GM08714 (cell line): ENCODE results near the gene DUSP14.
"Not testable (repeated sequence)": the region's sequence is repeated elsewhere in the genome, so short reads cannot be mapped to it uniquely, and the experiment has no call there.

Experiments
- H3K4me3 ChIP-seq: fragments of 200-500 bp; sonication (Bioruptor generic); 2 replicates; pipeline ENCODE4 v1.5.1; 2014; ENCODE audit warnings: mild to moderate bottlenecking, low read length, inconsistent platforms
- ZNF274 ChIP-seq: IDR thresholded peaks from 2 replicates; pipeline ENCODE4 v1.6.1; 2012; ENCODE audit warnings: mild to moderate bottlenecking, low read depth, low read length

DUSP14 gene

DNA sequence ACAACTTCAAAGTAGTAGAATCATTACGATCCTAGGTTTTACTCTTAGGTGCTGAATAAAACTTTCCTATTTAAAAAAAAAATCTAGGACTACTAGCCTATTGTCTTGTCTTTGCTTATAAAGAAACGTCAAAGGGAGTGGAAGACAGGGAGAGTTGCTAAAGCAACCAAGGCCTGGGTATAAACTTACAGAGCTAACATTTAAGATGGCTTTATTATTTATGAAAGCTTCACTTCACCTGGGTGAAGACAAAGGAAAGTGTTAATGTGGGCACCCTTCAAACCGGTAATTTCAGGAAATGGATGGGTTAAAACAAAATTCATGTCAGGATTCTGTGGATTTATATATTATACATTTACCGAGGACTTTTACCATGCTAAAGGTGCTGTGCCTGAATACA lies 2.5 kb downstream of the DUSP14 start:
- H3K4me3 ChIP-seq, result no peak overlapping the region
- TF ChIP-seq ZNF274, result no peak

DNA sequence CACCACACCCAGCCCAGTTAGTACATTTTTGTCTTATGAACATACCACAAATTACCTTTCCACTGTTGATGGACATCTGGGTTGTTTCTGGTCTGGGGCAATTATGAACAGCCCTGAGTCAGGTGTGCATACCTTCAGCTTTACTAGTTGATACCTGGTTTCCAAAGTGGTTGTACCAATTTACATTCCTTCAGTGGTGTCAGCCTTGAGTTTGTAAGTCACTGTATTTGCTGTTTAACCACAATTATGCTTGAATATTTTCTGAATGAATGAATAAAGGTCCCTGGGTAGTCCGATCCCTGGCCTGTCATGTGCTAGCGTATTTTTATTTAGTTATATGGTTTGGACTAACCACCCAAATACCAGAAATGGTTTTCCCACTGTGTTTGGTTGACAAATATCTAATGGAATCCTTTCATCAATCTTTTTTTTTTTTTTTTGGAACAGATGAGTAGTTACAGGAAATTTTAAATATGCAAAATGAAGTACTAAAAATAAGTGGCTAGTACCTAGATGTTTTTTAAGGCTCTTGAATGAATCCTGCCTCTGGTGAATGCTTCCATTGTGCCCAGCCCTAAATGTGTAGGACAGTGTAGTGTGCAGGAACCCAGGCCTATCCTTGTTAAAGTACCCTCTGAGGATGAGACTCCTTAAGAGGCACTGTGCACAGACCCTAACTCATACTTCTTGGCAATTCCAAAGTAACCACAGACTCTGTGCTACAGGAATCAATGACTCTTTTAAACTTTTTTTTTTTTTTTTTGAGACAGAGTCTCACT lies 3.7 kb downstream of the DUSP14 start:
- no peak overlapping the region for H3K4me3 ChIP-seq
- no peak for TF ChIP-seq ZNF274

DNA sequence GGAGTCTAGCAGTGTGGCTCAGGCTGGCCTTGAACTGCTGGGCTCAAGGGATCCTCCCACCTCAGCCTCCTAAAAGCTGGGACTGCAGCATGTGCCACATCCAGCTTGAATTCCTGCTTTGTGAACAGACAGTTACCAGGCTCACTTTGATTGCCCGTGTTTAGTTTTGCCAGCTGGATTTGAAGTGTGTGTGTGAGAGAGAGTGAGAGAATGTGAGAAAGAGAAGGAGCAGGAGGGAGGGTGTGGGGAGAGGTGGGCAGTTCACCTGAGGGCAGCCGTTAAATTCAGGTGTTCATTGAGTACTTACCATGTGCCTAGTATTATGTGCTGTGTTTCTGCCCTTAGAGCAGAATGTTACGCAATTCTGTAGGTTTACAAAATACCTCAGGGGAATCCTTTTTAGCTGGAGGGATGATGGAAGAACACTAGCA lies 4.7 kb downstream of the DUSP14 start:
- no peak for TF ChIP-seq ZNF274
- no peak overlapping the region for H3K4me3 ChIP-seq

DNA sequence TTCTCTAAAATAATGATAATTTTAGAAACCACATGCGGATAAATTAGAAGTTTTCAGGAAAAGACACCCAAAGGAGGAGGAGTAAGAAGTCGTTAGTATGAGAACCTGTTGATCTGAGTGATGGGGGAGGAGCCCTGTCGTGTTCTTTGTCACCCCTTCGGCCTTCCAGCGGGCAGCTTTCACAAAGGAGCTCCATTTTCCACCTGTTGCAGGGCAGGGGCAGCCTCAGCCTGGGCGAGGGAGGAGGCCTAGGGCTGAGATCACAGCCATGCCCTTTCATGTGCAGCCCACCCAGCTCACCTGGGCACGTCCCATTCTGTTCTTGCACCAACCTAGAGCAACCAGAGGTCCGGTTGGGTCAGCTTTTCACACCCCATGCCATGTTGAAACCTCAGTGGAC lies 5.3 kb downstream of the DUSP14 start:
- H3K4me3 ChIP-seq, result no peak overlapping the region
- no peak for TF ChIP-seq ZNF274

DNA sequence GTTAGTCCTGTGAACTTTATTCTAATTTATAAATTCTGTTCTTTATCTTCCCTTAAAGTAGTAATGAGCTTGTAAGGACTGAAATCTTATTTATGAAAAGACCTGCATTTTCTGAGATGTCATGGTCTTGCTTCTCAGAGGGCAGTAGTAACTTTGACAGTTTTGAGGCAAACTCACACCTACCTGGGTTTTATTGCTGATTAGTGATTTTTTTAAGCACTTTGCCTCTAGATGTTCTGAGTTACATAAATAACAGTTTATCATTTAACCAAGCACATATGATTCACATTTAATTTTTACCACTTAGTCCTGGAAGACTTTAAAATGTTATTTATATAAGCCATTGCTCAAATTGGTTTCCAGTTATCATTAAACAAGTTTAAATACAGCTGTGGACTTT lies 10.7 kb downstream of the DUSP14 start:
- H3K4me3 ChIP-seq, result no peak overlapping the region
- TF ChIP-seq ZNF274, result no peak

DNA sequence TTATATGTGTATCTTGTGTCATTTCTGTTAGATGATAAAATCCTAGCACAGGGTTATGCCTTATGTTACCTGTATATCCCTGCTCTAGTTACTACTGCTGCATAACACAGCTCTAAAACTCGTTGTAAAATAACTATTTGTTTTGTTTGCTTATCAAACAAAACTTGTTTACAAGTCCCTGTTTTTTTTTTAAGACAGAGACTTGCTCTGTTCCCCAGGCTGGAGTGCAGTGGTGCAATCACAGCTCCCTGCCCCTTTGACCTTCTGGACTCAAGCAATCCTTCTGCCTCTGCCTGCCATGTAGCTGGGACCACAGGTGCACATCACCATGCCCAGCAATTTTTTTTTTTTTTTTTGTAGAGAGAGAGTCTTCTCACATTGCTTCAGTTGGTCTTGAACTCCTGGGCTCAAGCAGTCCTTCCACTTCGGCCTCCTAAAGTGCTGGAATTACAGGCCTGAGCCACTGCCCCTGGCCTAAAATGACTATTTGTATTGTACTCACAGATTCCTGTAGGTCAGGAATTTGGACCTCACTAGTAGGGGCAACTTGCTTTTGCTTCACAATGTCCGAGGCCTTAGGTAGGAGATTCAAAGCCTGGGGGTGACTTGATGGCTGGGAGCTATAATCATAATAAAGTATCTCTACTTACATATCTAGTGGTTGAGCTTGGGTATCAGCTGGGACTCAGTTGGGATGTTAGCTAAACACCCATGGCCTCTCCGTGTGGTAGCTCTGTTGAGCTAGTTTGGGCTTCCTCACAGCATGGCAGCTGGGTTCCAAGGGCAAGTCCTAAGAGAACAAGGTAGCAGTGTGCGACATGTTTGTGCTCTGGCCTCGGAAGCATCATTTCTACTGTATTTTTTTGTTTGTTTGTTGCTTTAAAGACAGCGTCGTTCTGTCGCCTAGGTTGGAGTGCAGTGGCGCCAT lies 12.6 kb downstream of the DUSP14 start:
- TF ChIP-seq ZNF274, result no peak
- no peak overlapping the region for H3K4me3 ChIP-seq

DNA sequence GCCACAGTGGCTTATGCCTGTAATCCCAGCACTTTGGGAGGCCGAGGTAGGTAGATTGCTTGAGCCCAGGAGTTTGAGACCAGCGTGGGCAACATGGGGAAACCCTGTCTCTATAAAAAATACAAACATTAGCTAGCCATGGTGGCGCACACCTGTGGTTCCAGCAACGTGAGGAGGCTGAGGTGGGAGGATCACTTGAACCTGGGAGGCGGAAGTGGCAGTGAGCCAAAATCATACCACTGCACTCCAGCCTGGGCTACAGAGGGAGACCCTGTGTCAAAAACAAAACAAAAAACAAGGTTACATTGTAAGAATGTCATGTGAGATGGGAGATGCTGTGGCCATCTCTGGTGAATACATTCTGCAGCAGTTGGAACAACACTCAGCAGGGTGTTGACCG lies 13.5 kb downstream of the DUSP14 start:
- no peak for TF ChIP-seq ZNF274
- no peak overlapping the region for H3K4me3 ChIP-seq

DNA sequence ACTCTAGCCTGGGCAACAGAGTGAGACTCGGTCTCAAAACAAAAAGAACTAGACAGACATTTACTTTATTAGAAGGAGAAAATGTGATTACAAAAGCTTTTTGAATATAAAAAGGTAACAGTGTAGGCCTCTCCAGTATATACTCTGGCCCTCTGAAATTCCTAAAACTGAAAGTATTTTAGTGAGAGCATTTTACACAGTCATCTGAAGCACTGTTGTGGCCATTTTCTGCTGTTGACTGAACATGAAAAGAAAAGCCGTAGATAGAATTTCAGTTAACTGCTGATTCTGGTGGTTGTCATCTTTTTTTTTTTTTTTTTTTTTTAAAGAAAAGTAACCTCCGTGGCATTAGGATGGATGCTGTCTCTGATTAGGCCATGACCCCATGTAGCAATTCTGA lies 15.6 kb downstream of the DUSP14 start:
- TF ChIP-seq ZNF274, result no peak
- no peak overlapping the region for H3K4me3 ChIP-seq

DNA sequence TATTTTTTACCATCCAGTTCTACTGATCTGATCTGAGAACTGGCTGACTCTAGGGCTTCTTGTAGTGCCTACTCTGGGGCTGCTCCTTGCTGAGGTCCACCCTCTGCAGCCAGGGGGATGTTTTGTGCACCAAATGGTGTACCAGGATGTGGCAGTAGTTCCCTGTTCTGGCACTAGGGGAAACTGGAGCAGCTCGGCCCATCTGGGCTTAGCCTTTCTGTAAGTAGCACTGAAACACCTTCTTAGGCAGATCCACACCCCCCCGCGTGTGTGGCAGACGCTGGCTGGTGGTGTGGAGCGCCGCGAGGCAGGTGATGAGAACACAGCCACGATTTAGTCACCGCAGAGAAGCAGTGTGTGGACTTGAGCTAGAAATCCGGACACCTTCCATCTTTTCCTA lies 17.0 kb downstream of the DUSP14 start:
- no peak for TF ChIP-seq ZNF274

DNA sequence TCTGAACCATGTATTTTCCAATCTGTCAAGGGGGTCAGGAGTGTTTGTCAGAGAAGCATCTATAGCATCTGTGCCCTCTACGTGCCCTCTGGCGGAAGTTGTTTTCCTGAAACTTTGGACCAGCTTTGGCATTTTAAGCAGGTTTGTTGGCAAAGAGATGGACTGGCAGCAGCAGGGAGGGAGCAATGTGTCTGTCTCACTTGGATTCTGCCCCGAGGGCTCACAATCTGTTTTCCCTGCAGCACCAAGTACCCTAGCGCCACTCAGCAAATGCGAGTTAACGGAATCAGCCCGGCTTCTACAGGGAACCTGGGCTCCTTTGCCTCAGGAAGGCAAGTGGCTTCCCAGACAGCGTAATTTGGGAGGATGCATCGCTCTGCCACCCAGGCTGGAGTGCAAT lies 17.4 kb downstream of the DUSP14 start:
- no peak overlapping the region for H3K4me3 ChIP-seq
- no peak for TF ChIP-seq ZNF274

More for the DNA sequence above, 17.0 kb downstream of the DUSP14 start:
- H3K4me3 ChIP-seq, result no peak overlapping the region

DNA sequence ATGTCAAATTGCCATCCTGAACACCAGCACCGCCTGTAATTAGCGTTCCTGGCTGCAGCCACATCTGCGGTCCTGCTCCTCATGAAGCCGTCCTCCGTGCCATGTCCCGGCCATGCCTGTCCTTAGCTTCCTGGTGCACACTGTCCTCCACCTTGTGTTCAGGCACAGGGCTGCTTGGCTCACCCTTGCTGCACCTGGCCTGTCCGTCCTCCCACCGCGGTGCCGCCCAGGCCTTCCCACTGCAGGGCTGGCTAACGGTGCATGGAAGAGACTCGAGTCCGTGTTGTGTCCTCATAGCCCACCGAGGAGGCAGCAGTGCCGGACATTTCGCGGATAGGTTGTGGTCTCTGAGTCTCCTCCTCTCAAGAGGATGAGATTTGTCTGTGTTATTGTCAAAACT lies 20.4 kb downstream of the DUSP14 start:
- no peak overlapping the region for H3K4me3 ChIP-seq
- TF ChIP-seq ZNF274, result no peak

DNA sequence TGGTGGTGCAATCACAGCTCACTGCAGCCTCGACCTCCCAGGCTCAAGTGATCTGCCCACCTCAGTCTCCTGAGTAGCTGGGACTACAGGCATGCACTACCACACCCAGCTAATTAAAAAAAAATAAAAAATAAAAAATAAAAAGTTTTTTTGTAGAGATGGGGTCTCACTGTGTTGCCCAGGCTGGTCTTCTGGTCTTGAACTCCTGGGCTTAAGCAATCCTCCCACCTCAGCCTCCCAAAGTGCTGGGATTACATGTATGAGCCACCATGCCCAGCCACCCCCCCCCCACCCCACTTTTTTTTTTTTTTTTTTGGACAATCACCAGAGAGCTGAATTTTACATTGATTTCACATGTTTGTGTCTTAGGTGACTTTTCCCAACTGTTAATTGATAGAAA lies 22.0 kb downstream of the DUSP14 start:
- H3K4me3 ChIP-seq, result not testable (repeated sequence)

DNA sequence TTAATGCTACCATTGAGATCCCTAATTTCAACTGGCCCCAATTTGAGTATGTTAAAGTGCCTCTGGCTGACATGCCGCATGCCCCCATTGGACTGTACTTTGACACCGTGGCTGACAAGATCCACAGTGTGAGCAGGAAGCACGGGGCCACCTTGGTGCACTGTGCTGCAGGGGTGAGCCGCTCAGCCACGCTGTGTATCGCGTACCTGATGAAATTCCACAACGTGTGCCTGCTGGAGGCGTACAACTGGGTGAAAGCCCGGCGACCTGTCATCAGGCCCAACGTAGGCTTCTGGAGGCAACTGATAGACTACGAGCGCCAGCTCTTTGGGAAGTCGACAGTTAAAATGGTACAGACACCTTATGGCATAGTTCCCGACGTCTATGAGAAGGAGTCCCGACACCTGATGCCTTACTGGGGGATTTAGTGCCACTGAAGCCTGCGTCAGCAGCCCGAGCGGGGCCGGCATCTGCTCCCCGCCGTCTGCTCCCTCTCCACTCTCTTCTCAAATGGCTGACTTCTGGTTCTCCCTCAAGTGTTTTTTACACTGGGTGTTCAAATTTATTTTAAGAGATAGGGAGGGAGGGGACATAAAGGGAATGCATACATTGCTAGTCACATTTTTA lies 22.9 kb downstream of the DUSP14 start:
- no peak overlapping the region for H3K4me3 ChIP-seq
- no peak for TF ChIP-seq ZNF274

DNA sequence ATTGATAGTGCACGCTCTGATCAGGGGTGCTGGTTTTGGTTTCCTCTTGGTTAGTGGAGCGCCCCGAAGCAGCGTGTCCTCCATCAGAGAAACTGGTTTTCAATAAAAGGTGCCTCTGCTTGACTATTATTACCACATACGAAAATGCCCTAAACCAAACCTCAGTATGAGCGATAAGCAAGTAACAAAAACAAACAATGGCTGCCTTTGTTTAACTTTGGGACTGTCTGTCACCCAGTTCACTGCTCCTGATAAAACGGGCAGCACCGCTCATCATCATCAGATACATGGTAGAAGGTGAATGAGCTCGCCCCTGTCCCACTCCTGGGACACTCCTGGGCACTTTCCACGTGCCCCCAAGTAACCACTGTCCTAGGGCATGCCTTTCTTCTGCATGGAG lies 24.0 kb downstream of the DUSP14 start:
- no peak overlapping the region for H3K4me3 ChIP-seq

DNA sequence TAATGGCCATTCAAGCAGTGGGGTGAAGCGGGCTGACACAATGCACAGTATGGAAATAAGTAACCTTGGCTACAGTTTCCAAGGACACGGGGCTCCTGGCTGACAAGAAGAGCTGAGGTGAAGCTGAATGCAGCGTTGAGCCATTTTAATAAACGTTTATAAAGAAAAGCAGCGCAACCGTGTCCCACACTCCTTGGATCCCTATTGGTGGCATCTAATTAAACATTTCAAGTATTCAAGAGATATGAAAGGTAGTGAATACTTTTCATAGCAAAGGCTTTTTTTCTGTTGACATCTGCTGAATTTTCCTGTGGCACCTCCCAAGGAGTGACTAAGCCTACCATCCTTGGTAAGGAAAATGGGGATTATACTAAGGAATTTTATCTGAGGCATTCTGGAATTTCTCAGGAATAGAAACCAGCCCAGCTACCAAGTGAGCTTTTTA lies 26.5 kb downstream of the DUSP14 start:
- no peak overlapping the region for H3K4me3 ChIP-seq
- TF ChIP-seq ZNF274, result no peak

More for the DNA sequence above, 24.0 kb downstream of the DUSP14 start:
- no peak for TF ChIP-seq ZNF274

DNA sequence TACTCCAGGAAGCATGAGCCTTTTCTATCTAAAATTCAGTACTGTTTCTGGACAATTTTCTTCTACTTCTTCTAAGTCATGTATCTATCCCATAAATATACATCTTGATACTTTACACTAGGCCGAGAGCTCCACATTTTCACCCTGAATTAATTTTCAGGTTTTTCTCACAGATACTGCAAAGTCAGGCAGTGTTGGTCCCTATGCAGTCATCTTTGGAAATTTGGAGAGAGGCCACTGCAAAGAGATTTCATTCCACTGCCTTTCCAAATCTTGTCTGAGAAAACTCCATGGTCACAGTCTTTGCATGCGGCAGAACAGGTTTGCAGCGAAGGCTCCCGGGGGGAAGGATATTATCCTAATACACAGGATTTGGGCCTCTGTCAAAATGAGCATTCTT lies 28.2 kb downstream of the DUSP14 start:
- H3K4me3 ChIP-seq, result no peak overlapping the region
- no peak for TF ChIP-seq ZNF274
